CD4-positive, alpha-beta T cell treated with Interleukin-4 for 4 hours (primary cell): ENCODE results near the gene NOS1AP.
"Not testable (repeated sequence)": the region's sequence is repeated elsewhere in the genome, so short reads cannot be mapped to it uniquely, and the experiment has no call there.

Experiments
- DNase-seq: peaks from one replicate; pipeline ENCODE4 v3.0.0-alpha.2; 2020

The NOS1AP gene

GRCh38 chr1:162351874-162352273, 282.4 kb downstream of the NOS1AP start:
- not testable (repeated sequence) for DNase-seq

- no peak for DNase-seq
These were observed 283.6 kb downstream of the NOS1AP start for GRCh38 chr1:162353078-162353477.

GRCh38 chr1:162353702-162354101, 284.2 kb downstream of the NOS1AP start:
- no peak for DNase-seq

GRCh38 chr1:162357681-162358266, 288.3 kb downstream of the NOS1AP start:
- no peak for DNase-seq

GRCh38 chr1:162358928-162359327, 289.4 kb downstream of the NOS1AP start:
- no peak for DNase-seq

GRCh38 chr1:162359523-162360236, 290.2 kb downstream of the NOS1AP start:
- DNase-seq, result no peak

GRCh38 chr1:162360237-162360873, 290.9 kb downstream of the NOS1AP start:
- no peak for DNase-seq

GRCh38 chr1:162360874-162361260, 291.4 kb downstream of the NOS1AP start:
- no peak for DNase-seq

- DNase-seq, result no peak
These were observed 291.9 kb downstream of the NOS1AP start for GRCh38 chr1:162361349-162361748.

- DNase-seq, result no peak
These were observed 294.3 kb downstream of the NOS1AP start for GRCh38 chr1:162363823-162364222.

- no peak for DNase-seq
These were observed 295.0 kb downstream of the NOS1AP start for GRCh38 chr1:162364498-162364897.

- no peak for DNase-seq
These were observed 296.0 kb downstream of the NOS1AP start for GRCh38 chr1:162365284-162366020.

- DNase-seq, result no peak
These were observed 296.7 kb downstream of the NOS1AP start for GRCh38 chr1:162366149-162366548.

GRCh38 chr1:162366671-162367070, 297.2 kb downstream of the NOS1AP start:
- no peak for DNase-seq

- no peak for DNase-seq
These were observed 297.6 kb downstream of the NOS1AP start for GRCh38 chr1:162367073-162367472.

- no peak for DNase-seq
These were observed 298.3 kb downstream of the NOS1AP start for GRCh38 chr1:162367772-162368171.

GRCh38 chr1:162368451-162368850, 299.0 kb downstream of the NOS1AP start:
- no peak for DNase-seq

GRCh38 chr1:162369571-162369970, 300.1 kb downstream of the NOS1AP start:
- DNase-seq, result no peak

GRCh38 chr1:162370161-162370560, 300.7 kb downstream of the NOS1AP start:
- no peak for DNase-seq

GRCh38 chr1:162370721-162371120, 301.2 kb downstream of the NOS1AP start:
- DNase-seq, result no peak

GRCh38 chr1:162371611-162372010, 302.1 kb downstream of the NOS1AP start:
- DNase-seq, result no peak

GRCh38 chr1:162372159-162373071, 302.9 kb downstream of the NOS1AP start:
- DNase-seq, result no peak

GRCh38 chr1:162373072-162373427, 303.6 kb downstream of the NOS1AP start:
- DNase-seq, result no peak
